ENCODE data around the gene DLGAP4.

GRCh38 chr20:36267605-36268381 is 38.3 kb upstream of the DLGAP4 start:
- TF ChIP-seq TP53 (CRISPR knock-in tag; conservative IDR thresholded peaks at IDR 0.05) (no peak), ZNF7 (CRISPR knock-in tag; IDR thresholded peaks at IDR 0.05) (no peak), AGO2 (optimal IDR thresholded peaks at IDR 0.05; ENCODE audit: low read depth, low read length) (no peak), POLR2A (IDR thresholded peaks at IDR 0.05; ENCODE audit: insufficient read depth in 1 of 2, low read depth in 2 of 2, low read length in 2 of 2) (no peak), CTCF (CRISPR knock-in tag; IDR thresholded peaks at IDR 0.05) (peak; percentile 49), RELA (CRISPR knock-in tag; IDR thresholded peaks at IDR 0.05) (no peak), BHLHE40 (IDR thresholded peaks at IDR 0.05; ENCODE audit: low read length) (no peak), ZBTB33 (CRISPR knock-in tag; IDR thresholded peaks at IDR 0.05) (no peak)

Measured in HepG2 (cell line).